ENCODE data around the gene KCNG4.

DNA sequence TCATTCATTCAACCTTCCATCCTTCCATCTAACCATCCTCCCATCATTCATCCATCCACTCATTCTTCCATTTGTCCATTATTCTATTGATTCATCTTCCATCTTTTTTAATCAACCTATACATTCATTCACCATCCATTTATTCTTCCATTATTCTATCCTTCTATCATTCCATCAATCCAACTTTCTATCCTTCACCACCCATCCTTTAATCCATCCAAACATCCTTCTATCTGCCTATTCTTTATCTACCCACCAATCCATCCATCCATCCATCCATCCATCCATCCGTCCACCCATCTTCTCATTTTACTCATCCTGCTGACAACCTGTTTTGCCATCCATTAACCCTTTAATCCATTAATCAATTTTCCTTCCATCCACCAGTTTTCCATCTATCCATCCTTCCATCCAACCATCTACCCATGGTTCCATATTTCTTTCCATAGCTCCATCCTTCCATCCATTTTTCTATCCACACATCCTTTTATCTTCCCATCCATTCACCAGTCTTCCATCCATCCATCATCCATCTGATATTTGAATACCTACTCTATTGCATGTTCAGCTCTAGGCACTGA lies 33.0 kb upstream of the KCNG4 start:
- no peak for TF ChIP-seq EZH2 (IDR thresholded peaks at IDR 0.05; ENCODE audit: low read length)
- TF ChIP-seq, protein P1, sequence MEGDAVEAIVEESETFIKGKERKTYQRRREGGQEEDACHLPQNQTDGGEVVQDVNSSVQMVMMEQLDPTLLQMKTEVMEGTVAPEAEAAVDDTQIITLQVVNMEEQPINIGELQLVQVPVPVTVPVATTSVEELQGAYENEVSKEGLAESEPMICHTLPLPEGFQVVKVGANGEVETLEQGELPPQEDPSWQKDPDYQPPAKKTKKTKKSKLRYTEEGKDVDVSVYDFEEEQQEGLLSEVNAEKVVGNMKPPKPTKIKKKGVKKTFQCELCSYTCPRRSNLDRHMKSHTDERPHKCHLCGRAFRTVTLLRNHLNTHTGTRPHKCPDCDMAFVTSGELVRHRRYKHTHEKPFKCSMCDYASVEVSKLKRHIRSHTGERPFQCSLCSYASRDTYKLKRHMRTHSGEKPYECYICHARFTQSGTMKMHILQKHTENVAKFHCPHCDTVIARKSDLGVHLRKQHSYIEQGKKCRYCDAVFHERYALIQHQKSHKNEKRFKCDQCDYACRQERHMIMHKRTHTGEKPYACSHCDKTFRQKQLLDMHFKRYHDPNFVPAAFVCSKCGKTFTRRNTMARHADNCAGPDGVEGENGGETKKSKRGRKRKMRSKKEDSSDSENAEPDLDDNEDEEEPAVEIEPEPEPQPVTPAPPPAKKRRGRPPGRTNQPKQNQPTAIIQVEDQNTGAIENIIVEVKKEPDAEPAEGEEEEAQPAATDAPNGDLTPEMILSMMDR (optimal IDR thresholded peaks at IDR 0.05 in 1 of 3, IDR thresholded peaks at IDR 0.05 in 1 of 3, conservative IDR thresholded peaks at IDR 0.05 in 1 of 3; ENCODE audit: extremely low read depth in 1 of 3, insufficient read depth in 2 of 3, low read length in 3 of 3) = no peak

Measured in keratinocyte (primary cell).